Activated CD4-positive, alpha-beta memory T cell treated with anti-CD3 and anti-CD28 coated beads for 36 hours (primary cell): ENCODE measurements around the gene FEM1B. TPM values are rescaled to one million over a fixed set of nuclear protein-coding genes. Genes with fewer than 3 reads are reported as not detected.
A peak's percentile ranks its signal among the peaks of the same experiment; 100 is the strongest.

Experiments
- CTCF ChIA-PET: fragments of 350-600 bp; sonication (Branson Sonifier 250); formaldehyde crosslinking; loops from one replicate; lab custom pipeline; 2021; ENCODE audit warnings: antibody characterized with exemption, inconsistent platforms; lab: Charles Lee
- POLR2A ChIA-PET: fragments of 350-600 bp; sonication (Branson Sonifier 250); formaldehyde crosslinking; loops from one replicate; lab custom pipeline; 2021; ENCODE audit warnings: antibody characterized with exemption; lab: Charles Lee
- DNase-seq: peaks from one replicate; pipeline ENCODE4 v3.0.0-alpha.2; 2020
- H3K27ac Mint-ChIP-seq: one replicate; pipeline ENCODE4 v1.8.0; 2021; ENCODE audit warnings: mixed read lengths
- H3K27me3 Mint-ChIP-seq: one replicate; pipeline ENCODE4 v1.8.0; 2021; ENCODE audit warnings: mixed read lengths
- H3K36me3 Mint-ChIP-seq: one replicate; pipeline ENCODE4 v1.8.0; 2021; ENCODE audit warnings: mixed read lengths
- H3K4me1 Mint-ChIP-seq: one replicate; pipeline ENCODE4 v1.8.0; 2021; ENCODE audit warnings: low read depth, mixed read lengths
- H3K4me3 Mint-ChIP-seq: one replicate; pipeline ENCODE4 v1.8.0; 2021; ENCODE audit warnings: mild to moderate bottlenecking, mixed read lengths
- H3K9me3 Mint-ChIP-seq: one replicate; pipeline ENCODE4 v1.8.0; 2021; ENCODE audit warnings: mixed read lengths
- intact Hi-C: fragments of 100-400 bp; cut with micrococcal nuclease; formaldehyde crosslinking; loops from one replicate; pipeline ENCODE4 v1.15.1; 2023
- total RNA-seq, 2 experiments: library from RNA; stranded (reverse); gene quantifications; one replicate each; pipeline ENCODE4 v1.2.3, GENCODE V29; 2021

Gene FEM1B
- total RNA-seq, 2 experiments from 2014 or later, result 32.6 to 34.2 TPM

- intact Hi-C loops, result loop anchor here (1.0 to 5.0 kb wide), 4 partner anchors 20 to 540 kb away; partner anchors contain the start of genes CLN6 and PIAS1
- H3K4me3 Mint-ChIP-seq, result peak overlapping the region; percentile 90
- ChIA-PET CTCF (interaction anchor here (0.7 to 3.3 kb wide), 8 partner anchors 12 to 316 kb away, joined by 3 to 13 read pairs (median 4); partner anchors contain the start of gene CLN6), POLR2A (interaction anchor here (1.2 to 4.4 kb wide), 7 partner anchors 15 to 223 kb away, joined by 4 to 36 read pairs (median 6); partner anchors contain the start of genes CLN6 and PIAS1)
- no peaks in the 10 kb centered on the region for H3K9me3 Mint-ChIP-seq
- H3K4me1 Mint-ChIP-seq, result peaks cover 47% of the 10 kb centered on the region
- H3K27ac Mint-ChIP-seq, result peak overlapping the region; percentile 97
- peaks cover 18% of the 10 kb centered on the region for H3K36me3 Mint-ChIP-seq
- no peak for DNase-seq
- H3K27me3 Mint-ChIP-seq, result no peaks in the 10 kb centered on the region
Observed at GRCh38 chr15:68277131-68277602, 378 bp upstream of the FEM1B start.

GRCh38 chr15:68278345-68278594 is 725 bp downstream of the FEM1B start:
- no peaks in the 10 kb centered on the region for H3K27me3 Mint-ChIP-seq
- DNase-seq, result peak; percentile 81
- CTCF ChIA-PET, result interaction anchor here (0.9 to 3.3 kb wide), 4 partner anchors 16 to 58 kb away, joined by 3 to 13 read pairs (median 6); partner anchors contain the start of gene CLN6
- peak overlapping the region; percentile 90 for H3K4me3 Mint-ChIP-seq
- POLR2A ChIA-PET, result interaction anchor here (1.2 to 4.4 kb wide), 3 partner anchors 20 to 49 kb away, joined by 6 to 36 read pairs (median 14); partner anchors contain the start of gene CLN6
- peak overlapping the region; percentile 97 for H3K27ac Mint-ChIP-seq
- peaks cover 52% of the 10 kb centered on the region for H3K4me1 Mint-ChIP-seq
- intact Hi-C loops, result loop anchor here (2.0 to 5.0 kb wide), 2 partner anchors 21 to 539 kb away; no protein-coding TSS in a partner anchor
- peaks cover 18% of the 10 kb centered on the region for H3K36me3 Mint-ChIP-seq
- no peaks in the 10 kb centered on the region for H3K9me3 Mint-ChIP-seq

- POLR2A ChIA-PET, result interaction anchor here (0.6 to 4.4 kb wide), 3 partner anchors 20 to 73 kb away, joined by 3 to 36 read pairs (median 14); partner anchors contain the start of gene CLN6
- Mint-ChIP-seq H3K36me3 (peaks cover 18% of the 10 kb centered on the region), H3K27ac (peak overlapping the region; percentile 97), H3K27me3 (no peaks in the 10 kb centered on the region), H3K4me1 (peaks cover 54% of the 10 kb centered on the region), H3K4me3 (peak overlapping the region; percentile 90), H3K9me3 (no peaks in the 10 kb centered on the region)
- DNase-seq, result no peak
- CTCF ChIA-PET, result interaction anchor here (0.8 to 3.3 kb wide), 5 partner anchors 12 to 28 kb away, joined by 3 to 19 read pairs (median 4); no protein-coding TSS in a partner anchor
- intact Hi-C loops, result loop anchor here (2.0 to 5.0 kb wide), 2 partner anchors 20 to 539 kb away; no protein-coding TSS in a partner anchor
Observed at GRCh38 chr15:68278595-68279405, 1.3 kb downstream of the FEM1B start.

GRCh38 chr15:68279779-68280753 is 2.5 kb downstream of the FEM1B start:
- CTCF ChIA-PET, result interaction anchor here (0.8 to 3.2 kb wide), 6 partner anchors 11 to 342 kb away, joined by 3 to 19 read pairs (median 4); no protein-coding TSS in a partner anchor
- intact Hi-C loops, result loop anchor here (2.0 to 5.0 kb wide), 2 partner anchors 19 to 537 kb away; no protein-coding TSS in a partner anchor
- Mint-ChIP-seq H3K27ac (peak overlapping the region; percentile 97), H3K4me1 (peaks cover 61% of the 10 kb centered on the region), H3K4me3 (peak overlapping the region; percentile 90), H3K36me3 (peaks cover 25% of the 10 kb centered on the region), H3K27me3 (no peaks in the 10 kb centered on the region), H3K9me3 (peaks cover 3% of the 10 kb centered on the region)
- DNase-seq, result no peak
- POLR2A ChIA-PET, result interaction anchor here (2.3 to 4.4 kb wide), 2 partner anchors 12 to 50 kb away, joined by 6 to 36 read pairs; partner anchors contain the start of gene CLN6

GRCh38 chr15:68281008-68281407 is 3.5 kb downstream of the FEM1B start:
- DNase-seq, result no peak
- no peaks in the 10 kb centered on the region for H3K27me3 Mint-ChIP-seq
- H3K4me3 Mint-ChIP-seq, result no peak overlapping the region
- peaks cover 67% of the 10 kb centered on the region for H3K4me1 Mint-ChIP-seq
- peaks cover 33% of the 10 kb centered on the region for H3K36me3 Mint-ChIP-seq
- intact Hi-C loops, result no loop called here
- no peak overlapping the region for H3K27ac Mint-ChIP-seq
- H3K9me3 Mint-ChIP-seq, result peaks cover 3% of the 10 kb centered on the region
- CTCF ChIA-PET, result interaction anchor here (1.0 to 3.2 kb wide), 4 partner anchors 21 to 343 kb away, joined by 3 to 19 read pairs (median 10); no protein-coding TSS in a partner anchor
- POLR2A ChIA-PET, result interaction anchor here (2.3 kb wide), 1 partner anchor 11 kb away, joined by 6 read pairs; no protein-coding TSS in a partner anchor

- H3K9me3 Mint-ChIP-seq, result peaks cover 3% of the 10 kb centered on the region
- H3K4me3 Mint-ChIP-seq, result no peak overlapping the region
- DNase-seq, result no peak
- intact Hi-C loops, result no loop called here
- ChIA-PET POLR2A (no interaction called here), CTCF (interaction anchor here (1.5 kb wide), 1 partner anchor 23 kb away, joined by 6 read pairs; no protein-coding TSS in a partner anchor)
- H3K4me1 Mint-ChIP-seq, result peaks cover 71% of the 10 kb centered on the region
- H3K27ac Mint-ChIP-seq, result no peak overlapping the region
- no peaks in the 10 kb centered on the region for H3K27me3 Mint-ChIP-seq
- peaks cover 43% of the 10 kb centered on the region for H3K36me3 Mint-ChIP-seq
Observed at GRCh38 chr15:68283401-68283800, 5.9 kb downstream of the FEM1B start.

GRCh38 chr15:68284616-68285258 is 7.2 kb downstream of the FEM1B start:
- Mint-ChIP-seq H3K9me3 (peaks cover 3% of the 10 kb centered on the region), H3K27me3 (no peaks in the 10 kb centered on the region), H3K36me3 (peaks cover 39% of the 10 kb centered on the region), H3K27ac (peak overlapping the region; percentile 5), H3K4me1 (peaks cover 71% of the 10 kb centered on the region), H3K4me3 (no peak overlapping the region)
- ChIA-PET CTCF (no interaction called here), POLR2A (no interaction called here)
- no peak for DNase-seq
- intact Hi-C loops, result no loop called here

GRCh38 chr15:68285259-68285980 is 7.9 kb downstream of the FEM1B start:
- Mint-ChIP-seq H3K36me3 (peaks cover 39% of the 10 kb centered on the region), H3K4me3 (no peak overlapping the region), H3K27ac (no peak overlapping the region), H3K4me1 (peaks cover 67% of the 10 kb centered on the region), H3K9me3 (peaks cover 3% of the 10 kb centered on the region), H3K27me3 (no peaks in the 10 kb centered on the region)
- intact Hi-C loops, result no loop called here
- DNase-seq, result no peak
- CTCF ChIA-PET, result no interaction called here
- POLR2A ChIA-PET, result no interaction called here

GRCh38 chr15:68286256-68286655 is 8.7 kb downstream of the FEM1B start:
- ChIA-PET CTCF (no interaction called here), POLR2A (no interaction called here)
- Mint-ChIP-seq H3K9me3 (peaks cover 3% of the 10 kb centered on the region), H3K4me1 (peaks cover 64% of the 10 kb centered on the region), H3K4me3 (no peak overlapping the region), H3K36me3 (peaks cover 45% of the 10 kb centered on the region), H3K27me3 (no peaks in the 10 kb centered on the region), H3K27ac (no peak overlapping the region)
- intact Hi-C loops, result no loop called here
- DNase-seq, result no peak

- DNase-seq, result no peak
- Mint-ChIP-seq H3K9me3 (peaks cover 3% of the 10 kb centered on the region), H3K27ac (no peak overlapping the region), H3K27me3 (no peaks in the 10 kb centered on the region), H3K36me3 (peaks cover 46% of the 10 kb centered on the region), H3K4me1 (peaks cover 62% of the 10 kb centered on the region), H3K4me3 (no peak overlapping the region)
- intact Hi-C loops, result no loop called here
- ChIA-PET CTCF (interaction anchor here (1.0 to 4.4 kb wide), 4 partner anchors 10 to 36 kb away, joined by 3 to 20 read pairs (median 4); partner anchors contain the start of gene FEM1B), POLR2A (no interaction called here)
Observed at GRCh38 chr15:68289057-68289456, 11.5 kb downstream of the FEM1B start.
